GM19372 (cell line): ENCODE results near the gene SPTLC1.

ENCODE experiments used
- ATAC-seq: cut with Tn5 transposase; IDR thresholded peaks from one replicate; pipeline ENCODE4 v1.9.1; 2021; ENCODE audit warnings: mild to moderate bottlenecking, low read depth, moderate library complexity; ENCODE audit not compliant: unreplicated experiment

SPTLC1 gene

GRCh38 chr9:91994422-91994821 is 120.8 kb downstream of the SPTLC1 start:
- no peak for ATAC-seq

- no peak for ATAC-seq
Observed at GRCh38 chr9:91992461-91993041, 122.7 kb downstream of the SPTLC1 start.

- no peak for ATAC-seq
Observed at GRCh38 chr9:91991721-91992341, 123.4 kb downstream of the SPTLC1 start.

GRCh38 chr9:91986248-91986647 is 129.0 kb downstream of the SPTLC1 start:
- no peak for ATAC-seq

GRCh38 chr9:91985692-91986091 is 129.5 kb downstream of the SPTLC1 start:
- ATAC-seq, result no peak
